Mucosa of gallbladder (tissue), 1 donor: Measurements from ENCODE around the gene INPP4B. TPM values are rescaled to one million over a fixed set of nuclear protein-coding genes. Genes with fewer than 3 reads are reported as not detected.
"Not testable (repeated sequence)": the region's sequence is repeated elsewhere in the genome, so short reads cannot be mapped to it uniquely, and the experiment has no call there.

Source experiments
- DNase-seq: peaks from one replicate; pipeline ENCODE4 v3.0.0-alpha.2; 2020; ENCODE audit warnings: low spot score
- total RNA-seq: library from RNA; stranded (reverse); gene quantifications from one replicate; pipeline ENCODE4 v1.2.1, GENCODE V29; 2021
- donor health status: DM: no; HTN: no; CAD: no.

Gene INPP4B
- total RNA-seq, 1 donor from 2014 or later: 16.0 TPM

DNA sequence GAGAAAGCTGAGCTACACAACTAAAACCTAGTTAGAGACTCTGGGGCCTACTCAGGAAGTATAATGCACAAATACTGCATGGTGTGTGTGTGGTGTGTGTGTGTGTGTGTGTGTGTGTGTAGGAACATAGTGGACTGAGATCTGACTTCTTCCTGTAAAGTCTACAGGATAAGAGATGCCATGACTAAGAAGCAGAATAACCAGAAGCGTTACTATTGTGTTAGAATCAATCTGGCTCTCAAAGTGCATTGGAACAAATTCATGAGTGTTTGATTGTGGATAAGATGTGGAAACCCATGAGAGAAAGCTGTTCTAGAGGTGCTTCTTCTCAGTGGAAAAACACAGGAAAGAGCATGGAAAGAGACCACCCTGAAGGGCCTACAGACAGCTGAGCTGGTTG, 302.1 kb downstream of the INPP4B start:
- no peak for DNase-seq

DNA sequence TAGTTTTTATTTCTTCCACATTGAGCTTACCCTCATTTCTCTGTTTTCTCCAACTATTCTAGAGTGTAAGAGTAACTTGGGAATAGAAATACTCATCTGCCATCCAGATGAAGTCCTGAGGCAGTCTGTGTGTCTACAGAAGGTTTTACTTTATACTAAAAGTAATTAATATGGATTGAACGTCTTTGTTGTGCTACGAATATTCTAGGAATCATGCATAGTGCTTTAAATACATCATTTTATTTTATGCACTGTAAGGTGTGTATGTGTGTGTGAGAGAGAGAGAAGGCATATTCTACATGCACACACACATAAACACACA, 305.7 kb downstream of the INPP4B start:
- DNase-seq: no peak

DNA sequence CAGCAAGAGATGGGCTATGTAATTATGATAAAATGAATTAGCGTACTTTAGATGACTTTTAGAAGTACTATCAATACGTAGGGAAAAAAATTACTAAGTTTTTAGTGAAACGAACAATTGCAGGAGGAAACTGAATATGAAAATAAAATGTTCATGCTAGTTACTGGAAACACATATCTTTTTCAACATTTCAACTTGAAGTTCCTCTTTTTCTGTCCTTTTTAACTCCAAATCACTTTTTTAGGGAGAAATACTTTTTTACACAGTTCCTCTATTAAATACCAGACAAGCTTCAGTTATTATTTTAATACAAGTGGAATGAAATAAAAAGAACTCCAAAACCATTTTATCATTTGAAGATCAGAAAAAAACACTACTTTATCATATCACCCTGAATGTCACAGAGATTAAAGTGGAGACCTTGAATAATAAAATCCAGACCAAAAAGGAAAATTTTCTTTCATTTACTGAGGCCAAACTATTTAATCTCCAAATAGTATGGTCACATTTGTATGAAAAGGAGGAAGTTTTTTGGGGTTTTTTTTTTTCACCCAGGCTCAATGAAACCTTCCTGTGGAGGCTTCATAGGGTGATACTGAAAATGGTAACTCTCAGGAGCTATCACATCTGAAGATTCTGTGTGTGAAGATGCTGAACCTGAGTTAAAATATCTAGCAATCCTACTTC, 306.2 kb downstream of the INPP4B start:
- DNase-seq: no peak

DNA sequence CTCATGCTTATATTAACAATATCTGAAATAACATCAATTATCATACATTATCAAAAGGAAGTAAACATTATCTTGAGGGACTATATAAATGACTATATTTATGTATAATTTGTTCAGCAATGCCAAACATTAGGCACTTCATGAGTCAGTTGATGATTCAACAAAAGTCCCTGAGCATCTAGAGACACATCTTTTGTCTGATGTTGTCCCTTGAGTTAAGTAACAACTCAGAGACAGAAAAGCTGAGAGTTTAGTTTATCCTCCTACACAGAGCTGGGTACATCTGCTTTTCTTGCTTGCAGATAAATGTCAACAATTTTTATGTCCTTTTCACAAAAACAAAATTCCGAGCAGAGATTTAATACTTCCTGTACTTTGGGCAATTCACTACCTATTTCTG, 311.1 kb downstream of the INPP4B start:
- DNase-seq: no peak

DNA sequence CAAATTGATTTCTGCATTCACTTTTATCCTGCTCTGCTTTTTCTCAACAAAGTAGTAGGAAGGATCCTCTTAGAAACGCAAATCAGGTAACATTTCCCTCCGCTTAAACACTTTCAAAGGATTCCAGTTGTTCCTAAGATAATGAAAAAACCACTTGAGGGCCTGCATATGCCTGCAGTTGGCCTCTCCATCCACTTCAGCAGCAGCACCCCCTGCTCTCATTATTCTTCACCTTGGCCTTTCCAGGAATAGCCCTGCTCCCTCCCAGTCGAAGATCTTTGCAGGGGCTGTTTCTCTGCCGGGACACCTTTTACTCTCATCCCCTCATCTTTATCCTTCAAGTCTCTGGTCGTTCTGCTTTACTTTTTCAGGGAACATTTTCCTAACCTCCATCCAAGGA, 314.0 kb downstream of the INPP4B start:
- no peak for DNase-seq

DNA sequence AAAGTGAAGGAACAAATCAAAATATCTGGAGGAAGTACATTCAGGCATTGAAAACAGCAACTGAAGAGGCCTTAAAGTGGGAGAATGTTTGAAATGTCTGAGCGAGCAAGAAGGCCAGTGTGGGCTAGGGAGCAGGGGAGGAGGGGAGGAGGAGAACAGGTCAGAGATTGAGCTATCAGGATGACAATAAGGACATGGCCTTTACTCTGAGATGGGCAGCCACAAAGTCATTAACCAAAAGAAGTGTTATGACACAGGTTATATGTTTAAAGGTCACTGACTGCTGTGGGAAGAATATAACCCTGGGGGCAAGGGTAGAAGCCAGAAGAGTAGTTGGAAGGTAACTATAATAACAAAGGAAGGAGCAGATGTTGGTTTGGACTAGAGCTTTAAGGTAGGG, 315.4 kb downstream of the INPP4B start:
- DNase-seq: no peak

DNA sequence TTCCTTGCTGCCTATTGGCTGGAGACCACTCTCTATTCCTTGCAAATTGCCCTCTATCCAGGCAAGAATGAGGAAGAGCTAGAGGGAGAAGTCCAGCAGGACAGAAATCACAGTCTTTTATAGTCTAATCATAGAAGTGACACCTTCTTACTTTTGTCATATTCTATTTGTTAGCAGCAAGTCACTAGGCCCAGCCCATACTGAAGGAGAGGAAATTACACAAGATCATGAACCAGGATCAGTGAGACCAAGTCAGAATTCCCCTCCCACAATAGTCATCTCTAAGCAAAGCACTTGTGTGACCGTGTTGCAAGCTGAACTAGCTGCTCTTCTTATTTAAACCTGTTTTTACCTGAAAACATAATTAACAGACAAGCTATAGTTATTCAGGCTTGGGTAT, 317.7 kb downstream of the INPP4B start:
- no peak for DNase-seq

DNA sequence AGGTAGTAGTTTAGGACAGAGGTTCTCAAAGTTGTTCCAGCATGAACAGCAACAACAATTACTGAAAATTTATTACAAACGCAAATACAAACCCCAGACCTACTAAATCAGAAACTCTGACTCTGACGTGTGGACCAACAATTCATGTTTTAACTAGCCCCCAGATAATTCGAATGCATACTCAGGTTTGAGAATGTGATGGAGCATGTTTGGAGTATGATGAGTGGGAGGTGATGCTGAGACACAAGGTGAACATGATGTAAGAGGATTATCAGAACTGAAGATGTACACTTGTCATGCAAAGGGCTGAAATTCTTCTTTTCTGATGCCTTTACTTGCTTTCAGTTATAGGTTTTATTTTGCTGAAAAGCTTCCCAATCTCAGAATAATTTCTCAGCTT, 323.0 kb downstream of the INPP4B start:
- DNase-seq: no peak

DNA sequence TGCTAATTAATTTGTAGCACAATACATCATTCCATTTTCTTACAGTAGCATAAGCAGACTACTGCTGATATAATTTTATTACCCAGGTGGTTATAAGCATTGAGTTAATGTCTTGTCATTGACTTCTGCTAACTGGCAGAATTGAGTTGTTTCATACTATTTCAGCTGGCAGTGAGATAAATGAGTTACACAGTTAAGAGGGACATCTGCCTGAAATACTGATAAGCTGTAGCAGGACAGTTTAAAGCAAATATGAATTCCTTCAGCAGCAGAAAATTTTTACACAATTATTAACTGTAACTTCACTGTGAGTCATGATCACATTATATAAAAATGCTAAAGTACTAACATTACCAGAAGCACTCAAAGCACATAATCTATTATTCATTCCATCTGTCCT, 326.8 kb downstream of the INPP4B start:
- DNase-seq: no peak

DNA sequence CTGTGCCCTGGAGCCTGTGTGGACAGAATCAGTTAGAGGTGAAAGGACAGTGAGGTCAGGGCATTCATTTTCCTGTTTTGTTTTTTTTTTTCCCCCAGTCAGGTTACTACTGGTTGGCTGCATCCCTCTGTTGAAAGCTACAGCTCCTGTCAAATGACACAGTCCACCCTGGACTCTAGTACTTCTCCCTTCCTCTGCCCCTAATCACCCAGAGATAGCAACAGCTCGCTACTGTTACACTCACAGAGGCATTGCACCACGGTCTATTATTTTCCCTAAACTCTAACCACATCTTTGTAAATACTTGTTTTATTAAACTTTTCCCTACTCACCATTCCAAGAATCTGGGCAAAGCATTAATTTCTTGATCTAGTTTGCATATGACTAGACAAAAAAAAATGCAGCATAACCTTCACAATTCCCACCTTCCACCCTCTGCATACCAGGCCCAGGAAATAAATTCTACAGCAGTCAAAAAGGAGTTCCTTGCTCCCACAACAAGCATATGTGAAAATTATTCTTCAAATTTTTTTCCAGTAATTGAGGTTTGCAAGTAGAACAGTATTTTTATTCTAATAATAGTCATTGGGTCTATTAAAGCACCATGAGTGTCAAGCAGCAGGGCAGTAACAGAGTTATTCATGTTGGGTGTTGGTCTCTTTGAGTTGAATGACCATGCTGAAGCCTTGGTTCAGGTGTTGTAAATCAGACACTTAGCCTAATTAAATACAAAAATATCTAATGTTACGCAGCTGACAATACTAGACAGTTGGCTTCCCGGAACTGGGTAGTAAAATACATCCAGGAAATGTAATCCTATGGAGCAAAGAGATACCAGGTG, 329.2 kb downstream of the INPP4B start:
- DNase-seq: no peak

DNA sequence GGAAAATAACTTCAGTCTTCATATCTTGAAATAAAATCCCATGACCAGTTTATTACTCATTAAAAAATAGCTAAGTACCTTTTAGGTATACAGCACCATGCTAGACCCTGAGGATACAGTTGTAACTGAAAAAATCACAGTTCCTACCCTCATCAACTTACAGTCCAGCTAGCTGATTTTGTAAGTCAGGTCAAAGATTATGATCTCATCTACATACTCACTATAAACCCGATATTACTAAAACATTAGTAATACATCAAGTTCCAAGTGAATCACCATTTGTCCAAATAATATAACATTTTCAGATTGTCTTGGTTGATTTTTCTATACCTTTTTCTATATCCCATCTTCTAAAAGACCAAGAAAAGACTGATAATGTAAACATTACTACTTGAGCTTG, 333.9 kb downstream of the INPP4B start:
- no peak for DNase-seq

DNA sequence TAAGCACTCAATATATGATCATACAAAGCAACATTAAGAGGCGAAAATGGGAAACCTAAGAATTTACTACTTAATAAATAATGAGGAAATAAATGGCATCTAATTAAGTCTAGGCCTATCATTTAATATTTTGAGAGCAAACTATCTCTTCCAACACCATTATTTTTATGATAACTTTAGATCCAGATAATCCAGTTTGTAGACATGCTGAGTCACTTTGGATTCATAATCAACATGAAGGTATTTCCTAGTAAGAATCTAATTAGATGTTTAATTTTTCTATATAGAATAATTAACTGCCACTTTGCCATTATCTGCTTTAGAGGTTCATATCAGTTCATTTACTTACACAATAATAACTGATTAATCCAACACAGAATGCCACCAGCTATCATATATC, 336.2 kb downstream of the INPP4B start:
- no peak for DNase-seq

DNA sequence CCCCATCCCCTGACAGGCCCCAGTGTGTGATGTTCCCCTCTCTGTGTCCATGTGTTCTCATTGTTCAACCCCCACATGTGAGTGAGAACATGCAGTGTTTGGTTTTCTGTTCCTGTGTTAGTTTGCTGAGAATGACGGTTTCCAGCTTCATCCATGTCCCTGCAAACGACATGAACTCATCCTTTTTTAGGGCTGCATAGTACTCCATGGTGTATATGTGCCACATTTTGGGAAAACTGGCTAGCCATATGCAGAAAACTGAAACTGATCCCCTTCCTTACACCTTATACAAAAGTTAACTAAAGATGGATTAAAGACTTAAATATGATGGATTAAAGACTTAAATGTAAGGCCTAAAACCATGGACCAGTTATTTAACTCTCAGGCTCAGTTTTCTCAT, 336.7 kb downstream of the INPP4B start:
- not testable (repeated sequence) for DNase-seq

DNA sequence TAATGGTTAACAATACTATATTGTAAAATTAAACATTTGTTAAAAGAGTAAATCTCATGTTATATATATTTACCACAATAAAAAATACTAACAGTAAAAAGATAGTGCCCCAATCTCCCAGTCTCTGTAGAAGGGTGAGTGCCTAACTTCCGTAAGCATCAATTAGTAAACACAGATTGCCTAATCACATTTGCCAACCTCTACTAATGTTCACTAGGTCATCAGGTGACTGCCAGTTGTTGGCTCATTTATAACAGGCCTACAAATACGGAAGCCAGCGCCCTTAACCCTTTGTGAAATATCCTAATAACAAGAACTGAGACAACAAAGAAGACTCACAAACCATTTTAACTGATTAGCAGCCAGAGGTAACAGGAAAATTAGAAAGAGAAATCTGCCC, 345.1 kb downstream of the INPP4B start:
- no peak for DNase-seq

DNA sequence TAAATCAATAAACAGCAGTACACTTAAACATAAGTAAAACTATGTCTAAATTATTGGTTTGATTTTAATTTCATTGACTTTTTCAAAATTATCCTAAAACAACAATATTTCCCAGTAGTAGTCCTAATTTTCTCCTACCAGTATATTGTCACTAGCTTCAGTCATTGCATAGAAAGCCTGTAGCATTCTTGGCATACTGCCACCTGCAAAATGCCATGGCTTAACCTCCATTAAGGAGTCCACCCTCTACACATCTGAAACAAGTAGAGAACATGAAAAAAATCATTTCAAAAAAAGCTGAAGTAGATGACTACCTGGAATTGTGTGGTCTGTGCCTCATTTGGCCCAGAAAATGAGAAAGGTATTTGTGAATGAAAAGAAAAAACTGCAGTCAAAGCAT, 348.5 kb downstream of the INPP4B start:
- no peak for DNase-seq

DNA sequence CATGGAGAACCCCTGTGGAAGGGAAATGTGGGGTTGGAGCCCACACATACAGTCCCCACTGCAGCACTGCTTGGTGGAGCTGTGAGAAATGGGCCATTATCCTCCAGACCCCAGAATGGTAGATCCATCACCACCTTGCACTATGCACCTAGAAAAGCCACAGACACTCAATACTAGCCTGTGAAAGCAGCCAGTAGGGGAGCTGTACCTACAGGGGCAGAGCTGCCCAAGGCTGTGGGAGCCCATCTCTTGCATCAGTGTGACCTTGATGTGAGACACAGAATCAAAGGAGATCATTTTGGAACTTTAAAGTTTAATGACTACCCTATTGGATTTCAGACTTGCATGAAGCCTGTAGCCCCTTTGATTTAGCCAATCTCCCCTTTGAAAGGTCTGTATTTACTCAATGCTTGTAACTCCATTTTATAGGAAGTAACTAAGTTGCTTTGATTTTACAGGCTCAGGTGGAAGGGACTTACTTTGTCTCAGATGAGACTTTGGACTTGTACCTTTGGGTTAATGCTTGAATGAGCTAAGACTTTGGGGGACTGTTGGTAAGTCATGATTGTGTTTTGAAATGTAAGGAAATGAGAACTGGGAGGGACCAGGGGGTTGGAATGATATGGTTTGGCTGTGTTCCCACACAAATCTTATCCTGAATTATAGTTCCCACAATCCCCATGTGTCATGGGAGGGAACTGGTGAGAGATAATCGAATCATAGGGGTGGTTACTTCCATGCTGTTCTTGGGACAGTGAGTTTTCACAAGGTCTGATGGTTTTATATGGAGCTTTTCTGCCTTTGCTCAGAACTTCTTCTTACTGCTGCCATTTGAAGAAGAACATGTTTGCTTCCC, 352.6 kb downstream of the INPP4B start:
- DNase-seq: no peak

DNA sequence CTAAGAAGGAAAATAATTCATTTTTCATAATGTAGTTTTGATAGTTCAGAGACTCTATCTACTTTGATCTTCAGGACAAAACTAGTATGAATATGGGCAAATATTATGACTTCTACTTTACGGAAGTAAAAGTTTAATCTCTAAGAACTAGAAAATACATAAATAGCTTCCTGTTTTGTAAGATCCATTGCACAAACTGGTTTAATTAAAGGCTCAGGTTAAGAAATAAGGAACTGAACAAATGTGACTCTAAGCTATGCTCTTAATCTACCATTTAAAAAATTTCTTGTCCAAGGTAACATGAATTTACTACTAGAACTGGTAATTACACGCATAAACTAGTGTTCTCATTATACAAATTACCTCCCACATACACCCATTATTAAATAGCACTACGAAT, 360.6 kb downstream of the INPP4B start:
- DNase-seq: no peak

DNA sequence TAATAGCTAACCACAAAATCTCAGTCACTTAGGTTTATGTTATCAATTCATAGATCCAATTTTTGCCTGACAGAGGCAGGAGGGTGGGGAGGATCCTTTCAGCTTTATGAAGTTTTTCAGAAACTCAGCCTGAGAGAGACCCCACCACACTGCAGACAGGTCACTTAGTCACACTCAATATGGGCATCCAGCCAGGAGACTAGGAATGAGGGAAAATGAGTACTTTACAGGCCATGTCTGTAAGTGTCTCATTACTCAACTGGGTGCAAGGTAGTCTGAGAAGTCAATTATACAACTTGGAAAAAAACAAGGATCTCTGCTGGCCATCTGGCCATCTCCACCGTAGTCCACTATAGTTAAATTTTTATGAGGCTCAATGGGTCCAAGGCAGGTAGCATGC, 365.9 kb downstream of the INPP4B start:
- DNase-seq: no peak

DNA sequence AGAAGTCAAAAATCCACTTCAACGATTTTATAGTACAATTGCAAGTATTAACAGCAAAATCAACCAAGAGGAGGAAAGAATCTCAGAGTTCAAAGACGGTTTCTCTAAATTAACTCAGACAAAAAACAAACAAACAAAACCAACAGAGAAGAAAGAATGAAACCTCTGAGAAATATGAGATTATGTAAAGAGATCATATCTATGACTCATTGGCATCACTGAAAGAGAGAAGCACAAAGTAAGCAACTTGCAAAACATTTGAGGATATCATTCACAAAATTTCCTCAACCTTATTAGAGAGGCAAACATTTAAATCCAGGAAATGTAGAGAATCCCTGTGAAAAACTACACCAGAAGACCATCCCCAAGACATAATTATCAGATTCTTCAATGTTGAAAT, 370.4 kb downstream of the INPP4B start:
- no peak for DNase-seq

DNA sequence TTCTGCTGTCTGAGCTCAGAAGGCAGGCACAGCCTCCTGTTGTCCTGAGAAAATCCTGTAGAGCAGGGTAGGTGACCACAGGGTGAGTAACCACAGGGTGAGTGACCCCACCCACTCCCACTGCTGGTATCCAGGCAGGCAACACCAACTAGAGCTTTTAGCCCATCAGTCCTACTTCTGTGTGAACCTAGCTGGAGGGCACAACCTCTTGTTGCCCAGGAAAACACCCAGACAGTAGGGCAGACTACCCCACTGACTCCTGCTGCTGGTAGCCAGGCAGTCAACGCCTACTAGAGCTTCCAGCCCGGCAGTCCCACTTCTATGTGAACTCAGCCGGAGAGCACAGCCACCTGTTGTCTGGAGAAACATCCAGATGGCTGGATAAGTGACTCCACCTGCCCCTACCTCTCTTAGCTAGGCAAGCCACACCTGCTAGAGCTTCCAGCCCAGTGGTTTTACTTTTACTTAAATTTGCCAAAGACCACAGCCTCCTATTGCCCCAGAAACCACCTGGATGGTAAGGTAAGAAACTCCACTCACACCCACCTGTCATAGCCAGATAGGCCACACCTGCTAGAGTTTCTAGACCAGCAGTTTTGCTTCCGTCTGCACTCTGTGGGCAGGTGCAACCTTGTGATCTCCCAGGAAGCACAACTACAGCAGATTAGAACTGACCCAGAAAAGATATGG, 371.6 kb downstream of the INPP4B start:
- DNase-seq: peak; percentile 34

DNA sequence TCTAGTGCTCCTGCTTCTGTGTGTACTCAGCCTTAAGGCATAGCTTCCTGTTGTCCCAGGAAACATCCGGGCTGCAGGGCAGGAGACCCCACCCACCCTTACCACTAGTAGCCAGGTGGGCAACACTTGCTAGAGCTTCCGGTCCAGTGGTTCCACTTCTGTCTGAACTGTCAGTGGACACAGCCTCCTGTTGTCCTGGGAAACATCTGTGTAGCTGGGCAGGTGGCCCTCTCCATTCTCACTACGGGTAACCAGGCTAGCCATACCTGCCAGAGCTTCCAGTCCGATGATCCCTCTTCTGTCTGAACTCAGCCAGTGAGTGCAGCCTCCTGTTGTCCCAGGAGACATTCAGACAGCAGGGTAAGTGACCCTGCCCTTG, 372.2 kb downstream of the INPP4B start:
- DNase-seq: no peak
